GM21367 (cell line): Measurements from ENCODE around the gene FRY.

ENCODE experiments used
- ATAC-seq: cut with Tn5 transposase; IDR thresholded peaks from one replicate; pipeline ENCODE4 v1.9.1; 2021; ENCODE audit not compliant: unreplicated experiment

FRY gene

DNA sequence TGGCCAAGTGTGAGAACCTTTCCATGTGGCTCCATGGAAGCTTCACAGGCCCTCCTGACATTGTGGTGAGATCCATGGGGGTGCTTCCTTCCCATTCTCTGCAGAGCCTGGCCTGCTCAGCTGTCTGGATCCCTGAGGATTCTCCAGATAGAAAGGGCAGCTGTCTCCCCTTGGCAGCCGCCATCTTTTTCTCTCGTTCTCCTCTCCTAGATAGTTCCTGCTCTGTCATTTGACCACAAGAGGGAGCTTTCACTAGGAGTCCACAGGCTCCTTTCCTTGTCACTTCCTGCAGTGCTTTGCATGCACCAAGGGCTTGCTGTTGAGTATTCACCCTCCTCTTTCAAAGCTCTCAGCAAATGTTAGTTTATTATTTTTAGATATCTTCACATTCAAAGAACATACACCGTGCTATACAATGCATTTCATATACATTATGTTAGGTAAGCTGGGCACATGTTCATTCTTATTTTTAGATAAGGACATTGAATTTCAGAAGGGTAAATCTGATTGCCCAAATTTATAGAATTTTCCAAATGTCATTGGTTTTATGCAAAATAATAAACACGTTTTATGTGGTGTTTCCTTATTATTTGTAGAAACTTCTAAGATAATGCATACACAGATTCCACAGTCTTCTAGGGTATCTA lies 133.2 kb downstream of the FRY start:
- ATAC-seq: peak; percentile 70

DNA sequence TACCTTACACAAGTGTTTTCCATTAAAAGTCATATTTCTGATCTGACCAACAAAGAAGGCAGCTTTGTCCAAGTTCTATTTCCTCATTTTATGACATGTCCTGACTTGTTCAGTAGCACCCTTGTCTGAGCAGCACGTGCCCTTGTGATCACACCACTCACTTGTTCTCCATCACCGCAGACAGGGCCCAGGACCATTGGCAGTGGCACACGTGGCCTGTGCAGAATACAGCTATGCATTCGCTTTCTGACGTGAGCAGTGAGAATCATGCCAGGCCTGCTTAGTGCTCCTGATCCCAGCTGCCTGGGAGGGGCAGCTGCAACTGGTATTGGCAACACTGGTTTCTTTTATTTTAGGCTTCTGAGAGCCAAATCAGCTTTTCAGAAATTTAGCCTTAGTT lies 134.2 kb downstream of the FRY start:
- no peak for ATAC-seq

DNA sequence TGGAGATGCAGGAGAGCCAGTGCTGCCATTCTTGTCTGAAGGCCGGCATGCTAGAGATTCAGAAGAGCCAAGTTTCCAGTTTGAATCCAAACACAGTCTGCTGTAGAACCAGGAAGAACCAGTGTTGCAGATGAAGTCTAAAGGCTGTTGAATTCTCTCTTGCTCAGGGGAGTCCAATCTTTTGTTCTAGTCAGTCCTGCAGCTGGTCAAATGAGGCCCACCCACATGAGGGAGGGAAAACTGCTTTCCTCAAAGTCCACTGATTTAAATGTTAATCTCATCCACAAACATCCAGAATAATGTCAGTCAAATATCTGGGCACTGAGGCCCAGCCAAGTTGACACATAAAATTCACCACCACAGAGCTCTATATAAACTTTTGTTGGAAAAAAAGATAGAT lies 136.6 kb downstream of the FRY start:
- ATAC-seq: no peak

DNA sequence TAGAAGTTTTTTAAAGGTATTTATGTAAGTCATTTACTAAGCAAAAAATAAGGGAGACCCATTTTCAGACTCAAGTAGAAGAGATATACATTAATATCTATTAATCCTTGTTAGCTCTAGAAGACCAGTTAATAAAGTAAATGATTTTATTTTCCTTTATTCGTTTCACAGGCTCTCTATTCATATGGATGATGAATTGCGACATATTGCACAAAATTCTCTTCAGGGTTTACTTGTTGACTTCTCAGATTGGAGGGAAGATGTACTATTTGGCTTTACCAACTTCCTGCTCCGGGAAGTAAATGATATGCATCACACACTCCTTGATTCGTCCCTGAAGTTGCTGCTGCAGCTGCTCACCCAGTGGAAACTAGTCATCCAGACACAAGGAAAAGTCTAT lies 139.3 kb downstream of the FRY start:
- no peak for ATAC-seq

DNA sequence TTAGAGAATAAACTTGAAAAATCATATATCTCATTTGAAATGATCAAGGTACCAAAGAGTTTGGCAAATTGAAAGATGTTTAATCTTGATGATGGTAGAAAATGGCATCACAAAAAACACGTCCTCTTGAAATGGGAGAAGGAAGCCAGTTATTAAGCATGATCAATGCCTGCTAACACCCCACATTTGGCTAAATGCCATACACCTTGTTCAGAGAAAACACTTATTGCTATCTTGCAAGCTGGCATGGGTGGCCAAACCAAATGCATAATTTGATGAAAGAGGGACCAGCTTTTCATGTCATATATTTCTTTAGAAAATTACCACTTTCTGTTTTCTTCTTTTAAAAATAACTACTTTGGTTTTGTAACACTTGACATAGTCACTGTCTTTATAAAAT lies 142.3 kb downstream of the FRY start:
- ATAC-seq: no peak

DNA sequence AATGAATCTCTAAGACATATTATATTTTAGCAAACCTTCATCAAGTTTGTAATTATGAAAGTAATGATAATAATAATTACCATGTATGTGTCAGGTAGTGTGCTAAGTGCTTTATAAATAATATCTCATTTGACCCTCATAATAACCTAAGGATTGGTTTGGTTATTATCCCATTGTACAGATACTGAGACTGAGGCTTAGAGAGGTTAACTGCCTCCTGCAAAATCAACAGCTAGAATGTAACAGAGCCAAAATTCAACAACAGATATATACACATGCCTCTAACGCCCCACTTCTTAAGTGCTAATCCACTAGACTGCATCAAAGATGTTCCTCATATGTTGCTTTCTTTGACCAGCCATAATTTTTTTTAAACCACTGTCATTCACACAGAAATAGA lies 142.8 kb downstream of the FRY start:
- no peak for ATAC-seq

DNA sequence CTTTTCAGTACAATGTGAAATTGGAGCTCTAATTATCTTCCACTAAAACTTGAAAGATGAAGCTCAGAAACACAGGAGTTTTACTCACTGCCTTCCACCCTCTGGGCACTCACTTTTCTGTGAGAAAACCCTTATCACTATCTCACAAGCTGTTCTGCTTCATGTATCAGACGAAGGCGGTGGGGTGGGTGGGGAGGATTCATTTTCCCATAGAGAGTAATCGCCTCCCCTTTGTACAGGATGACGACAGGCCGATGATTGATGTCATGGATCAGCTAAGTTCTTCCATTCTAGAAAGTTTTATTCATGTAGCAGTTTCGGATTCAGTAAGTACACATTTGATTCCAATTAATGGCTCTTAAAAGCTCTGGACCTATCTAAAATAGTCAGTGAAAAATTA lies 143.7 kb downstream of the FRY start:
- no peak for ATAC-seq

DNA sequence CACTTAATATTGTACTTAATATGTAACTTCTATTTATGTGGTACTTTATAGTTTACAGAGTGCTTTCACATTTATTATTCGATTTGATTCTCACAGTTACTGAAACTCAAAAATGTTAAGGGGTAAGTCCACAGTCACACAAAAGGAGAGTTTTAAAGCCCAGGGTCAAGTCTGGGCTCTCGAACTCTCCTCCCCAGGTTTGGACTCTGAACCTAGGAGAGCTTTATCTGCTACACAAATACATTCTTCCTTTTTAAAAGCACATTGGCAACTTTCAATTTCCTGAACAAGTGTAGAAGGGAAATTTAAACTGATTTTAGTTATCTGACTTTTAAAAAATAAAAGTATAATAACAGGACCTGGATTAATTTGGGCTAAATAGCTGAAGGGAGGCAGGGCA lies 144.4 kb downstream of the FRY start:
- ATAC-seq: no peak

DNA sequence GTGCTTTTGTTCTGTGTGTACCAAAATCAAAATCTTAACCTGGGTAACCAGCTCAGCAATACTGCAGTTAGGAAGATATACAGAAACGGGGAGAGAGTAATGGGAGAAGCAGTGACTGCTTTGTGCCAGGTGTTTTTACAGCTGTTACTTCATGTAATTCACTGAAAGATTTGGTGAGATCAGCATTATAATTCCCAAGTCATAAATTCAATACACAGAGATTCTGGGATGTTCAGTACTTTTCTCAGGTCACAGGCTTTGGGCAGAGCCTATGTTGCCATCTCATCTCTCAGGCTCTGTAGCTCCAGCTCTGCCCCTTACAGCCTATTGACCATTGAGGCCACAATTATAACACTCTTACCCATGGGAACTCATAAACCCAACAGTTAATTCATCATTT lies 145.1 kb downstream of the FRY start:
- ATAC-seq: no peak

DNA sequence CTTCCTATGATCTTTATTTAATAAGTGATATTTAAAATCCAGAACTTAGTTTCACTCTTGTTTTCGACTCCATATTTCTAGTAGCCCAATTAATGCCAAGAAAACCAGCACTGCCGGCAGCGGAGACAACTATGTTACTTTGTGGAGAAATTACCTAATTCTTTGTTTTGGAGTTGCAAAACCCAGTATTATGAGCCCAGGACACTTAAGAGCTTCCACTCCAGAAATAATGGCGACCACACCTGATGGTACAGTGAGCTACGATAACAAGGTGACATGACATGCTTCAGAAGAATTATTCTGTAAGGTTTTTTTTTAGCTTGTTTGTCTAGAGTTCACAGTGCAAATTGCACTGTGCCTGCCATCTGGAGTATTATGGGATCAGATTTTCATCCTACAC lies 147.2 kb downstream of the FRY start:
- no peak for ATAC-seq

DNA sequence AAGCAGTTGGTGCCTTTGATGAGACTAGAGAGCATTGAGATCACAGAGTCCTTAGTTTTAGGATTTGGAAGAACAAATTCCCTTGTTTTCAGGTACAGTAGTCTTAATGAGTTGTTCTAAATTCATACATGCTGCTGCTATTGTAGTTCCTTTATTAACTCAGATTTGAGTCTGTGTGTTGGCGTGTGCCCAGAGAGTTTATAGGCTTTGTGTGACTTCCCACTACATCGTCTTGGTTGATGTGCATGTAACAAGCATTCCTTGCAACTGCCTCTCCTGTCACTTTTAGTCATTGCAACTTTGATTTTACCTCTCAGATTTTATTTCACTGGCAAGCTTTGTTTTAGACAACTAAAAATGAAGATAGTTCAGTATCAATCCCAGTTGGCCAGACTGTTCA lies 148.1 kb downstream of the FRY start:
- no peak for ATAC-seq

DNA sequence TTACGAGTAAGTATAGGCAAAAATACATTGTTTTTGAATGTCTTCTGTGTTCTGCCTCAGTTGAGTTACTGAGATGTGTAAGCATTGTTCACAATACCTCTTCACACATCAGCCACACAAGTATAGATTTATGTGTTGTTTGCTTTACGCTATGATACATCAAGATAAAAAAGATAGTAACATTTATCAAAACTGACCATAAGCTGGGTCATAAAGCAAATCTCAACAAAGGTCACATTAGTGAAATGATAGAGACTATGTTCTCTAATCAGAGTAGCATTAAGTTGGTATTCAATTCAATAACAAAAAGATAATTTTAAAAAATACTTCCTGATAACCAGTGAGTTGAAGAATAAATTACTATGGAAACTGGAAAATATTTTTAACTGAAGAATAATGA lies 156.1 kb downstream of the FRY start:
- no peak for ATAC-seq

DNA sequence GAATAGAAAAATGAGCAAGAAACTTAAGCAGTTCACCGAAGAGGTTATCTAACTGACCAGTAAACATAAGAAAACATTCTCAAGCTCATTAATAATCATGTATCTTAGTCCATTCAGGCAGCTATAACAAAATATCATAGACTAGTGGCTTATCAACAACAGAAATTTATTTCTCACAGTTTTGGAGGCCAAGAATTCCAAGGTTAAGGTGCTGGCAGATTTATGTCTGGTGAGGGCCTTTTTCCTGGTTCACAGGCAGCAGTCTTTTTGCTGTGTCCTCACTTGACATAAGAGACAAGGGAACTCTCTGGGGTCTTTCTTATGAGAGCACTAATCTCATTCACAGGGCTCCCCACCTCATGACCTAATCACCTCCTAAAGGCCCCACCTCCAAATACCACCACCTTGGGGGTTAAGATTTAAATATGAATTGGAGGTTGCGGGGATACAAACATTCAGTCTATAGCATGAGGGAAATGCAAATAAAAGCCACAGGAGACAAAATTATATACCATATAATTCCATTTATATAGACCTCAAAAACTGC lies 160.0 kb downstream of the FRY start:
- ATAC-seq: no peak

DNA sequence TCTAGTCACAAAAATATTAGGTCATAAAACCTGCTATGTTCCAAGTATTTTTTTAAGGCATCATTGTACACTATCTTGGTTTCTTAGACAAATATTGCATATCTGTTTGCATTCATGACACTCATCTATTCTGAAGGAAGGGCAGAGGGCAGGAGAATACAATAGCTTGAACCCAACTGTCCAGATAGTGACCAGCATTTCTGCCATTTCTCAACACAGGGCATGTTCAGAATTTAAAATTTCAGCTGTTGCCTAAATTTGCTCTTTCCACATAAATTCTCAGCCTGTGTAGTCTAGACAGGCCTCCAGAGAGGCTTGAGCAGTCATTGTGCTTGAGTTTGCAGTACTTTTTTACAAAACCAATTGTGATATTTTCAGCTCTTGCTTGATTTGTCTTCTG lies 164.1 kb downstream of the FRY start:
- ATAC-seq: no peak

DNA sequence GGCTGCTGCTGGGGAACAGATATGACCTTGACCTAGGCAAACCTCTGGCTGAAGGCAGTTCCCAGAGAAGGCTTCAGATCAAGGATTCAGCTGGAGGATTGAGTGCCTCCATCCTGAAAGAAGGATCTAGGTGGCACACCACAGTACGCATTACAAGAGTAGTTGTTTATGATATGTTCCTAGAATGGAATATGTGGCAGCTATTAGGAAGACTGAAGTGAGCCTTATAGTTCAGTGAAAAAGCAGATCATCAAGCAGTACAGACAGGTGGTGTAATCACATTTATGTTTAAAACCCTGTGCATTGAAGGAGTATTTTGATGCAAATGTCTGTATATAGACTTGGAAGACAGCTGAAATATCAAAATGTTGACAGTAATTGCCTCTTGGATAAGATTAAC lies 167.6 kb downstream of the FRY start:
- no peak for ATAC-seq

DNA sequence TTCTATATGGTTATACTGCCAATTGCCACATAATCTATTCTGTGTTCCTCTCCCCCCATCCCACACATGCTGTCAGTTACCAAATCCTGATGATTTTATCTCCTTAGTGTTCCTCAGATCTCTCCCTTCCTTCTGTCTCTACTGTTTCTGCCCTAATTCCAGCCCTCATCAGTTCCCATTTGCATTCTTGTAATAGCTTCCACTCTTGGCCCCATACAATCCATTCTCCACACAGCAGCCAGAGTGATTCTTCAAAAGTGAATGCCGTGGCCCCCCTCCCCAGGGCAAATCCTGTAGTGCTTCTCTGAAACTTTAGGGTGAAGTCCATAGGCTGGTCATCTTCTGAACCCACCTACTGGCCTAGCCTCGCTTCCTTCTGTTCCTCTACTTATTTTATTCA lies 169.2 kb downstream of the FRY start:
- ATAC-seq: no peak

DNA sequence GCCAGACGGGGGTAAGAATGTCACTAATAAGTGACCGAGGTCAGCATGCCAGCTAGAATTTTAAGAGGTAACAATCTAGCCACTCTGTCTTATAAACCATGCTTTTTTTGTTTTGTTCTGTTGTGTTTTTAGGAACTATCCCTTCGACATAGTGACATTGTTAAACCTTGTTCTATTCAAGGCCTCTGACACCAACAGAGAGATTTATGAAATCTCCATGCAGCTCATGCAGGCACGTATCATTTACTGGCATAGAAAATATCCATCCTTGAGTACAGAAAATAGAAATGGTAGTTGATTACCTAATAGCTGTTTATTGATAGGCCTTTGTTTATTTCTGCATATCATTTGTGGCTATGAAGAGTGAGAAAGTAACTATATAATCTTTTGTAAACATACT lies 170.2 kb downstream of the FRY start:
- ATAC-seq: no peak

DNA sequence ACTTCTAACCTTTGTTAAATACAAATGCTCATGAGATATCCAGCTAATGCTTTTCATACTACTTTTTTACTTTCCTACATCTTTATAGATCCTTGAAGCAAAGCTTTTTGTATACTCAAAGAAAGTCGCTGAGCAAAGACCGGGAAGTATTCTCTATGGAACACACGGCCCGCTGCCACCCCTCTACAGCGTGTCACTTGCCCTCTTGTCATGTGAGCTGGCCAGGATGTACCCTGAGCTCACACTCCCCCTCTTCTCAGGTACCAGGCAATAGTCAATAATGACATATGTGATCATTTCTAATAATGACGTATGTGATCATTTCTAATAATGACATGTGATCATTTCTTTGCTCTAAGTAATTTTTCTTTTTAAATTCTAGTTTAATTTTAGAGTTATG lies 170.7 kb downstream of the FRY start:
- ATAC-seq: no peak

DNA sequence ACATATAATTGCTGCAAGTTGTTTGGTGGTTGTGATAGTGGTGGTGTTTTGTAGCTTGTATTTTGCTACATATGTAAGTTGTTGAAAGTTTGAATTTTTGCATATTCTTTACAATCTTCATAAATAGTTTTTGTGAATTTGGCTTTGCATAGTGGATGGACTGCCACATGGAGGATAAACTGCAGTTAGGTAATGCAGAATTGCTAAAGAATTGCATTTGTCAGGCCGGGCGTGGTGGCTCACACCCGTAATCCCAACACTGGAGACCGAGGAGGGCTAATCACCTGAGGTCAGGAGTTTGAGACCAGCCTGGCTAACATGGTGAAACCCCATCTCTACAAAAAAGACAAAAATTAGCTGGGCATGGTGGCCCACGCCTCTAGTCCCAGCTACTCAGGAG lies 171.6 kb downstream of the FRY start:
- ATAC-seq: no peak

DNA sequence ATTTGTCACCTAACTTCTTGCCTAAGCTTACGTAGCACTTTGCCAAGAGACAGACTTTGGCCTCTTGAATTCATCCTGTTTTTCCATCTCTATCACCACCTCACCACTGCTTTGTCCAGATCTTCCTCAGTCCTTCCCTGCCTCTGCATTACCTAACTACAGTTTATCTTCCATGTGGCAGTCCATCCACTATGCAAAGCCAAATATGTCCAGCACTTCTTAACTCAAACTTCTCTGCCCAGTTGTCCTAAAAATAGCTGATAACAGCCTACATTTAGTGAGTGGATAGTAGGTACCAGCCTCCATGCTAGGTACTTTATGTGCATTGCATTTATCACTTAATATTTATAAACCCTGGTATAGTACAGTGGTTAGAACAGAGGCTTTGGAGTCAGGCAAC lies 172.2 kb downstream of the FRY start:
- no peak for ATAC-seq

DNA sequence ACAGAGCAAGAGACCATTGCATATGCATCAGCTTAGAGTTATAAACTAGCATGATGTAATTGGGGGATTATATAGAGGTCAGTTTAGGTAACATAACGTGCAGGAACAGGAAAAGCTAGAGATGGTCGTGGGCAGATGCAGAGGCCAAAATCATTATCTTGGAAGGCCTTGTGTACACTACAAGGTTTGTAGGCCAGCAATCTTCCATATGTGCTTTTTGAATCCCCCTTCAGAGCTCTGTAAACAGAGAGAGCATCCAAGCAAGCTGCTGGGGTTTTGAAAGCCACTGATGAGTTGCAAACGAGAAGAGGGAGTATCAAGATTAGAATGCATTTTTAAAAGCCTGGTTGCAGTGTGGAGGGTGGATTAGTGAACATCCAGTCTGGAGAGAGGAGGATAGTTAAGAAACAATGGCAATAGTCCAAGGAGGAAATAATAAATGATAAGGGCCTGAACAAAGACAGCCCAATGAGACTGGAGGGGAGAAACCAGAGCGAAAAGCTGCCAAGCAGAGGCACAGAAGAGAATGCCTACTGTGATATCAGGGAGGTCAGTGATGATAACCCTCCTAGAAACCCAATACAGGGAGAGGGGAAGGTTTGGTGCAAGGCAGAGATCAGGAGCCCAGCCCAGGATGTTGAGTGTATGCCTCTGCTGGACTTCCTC lies 174.0 kb downstream of the FRY start:
- ATAC-seq: no peak

DNA sequence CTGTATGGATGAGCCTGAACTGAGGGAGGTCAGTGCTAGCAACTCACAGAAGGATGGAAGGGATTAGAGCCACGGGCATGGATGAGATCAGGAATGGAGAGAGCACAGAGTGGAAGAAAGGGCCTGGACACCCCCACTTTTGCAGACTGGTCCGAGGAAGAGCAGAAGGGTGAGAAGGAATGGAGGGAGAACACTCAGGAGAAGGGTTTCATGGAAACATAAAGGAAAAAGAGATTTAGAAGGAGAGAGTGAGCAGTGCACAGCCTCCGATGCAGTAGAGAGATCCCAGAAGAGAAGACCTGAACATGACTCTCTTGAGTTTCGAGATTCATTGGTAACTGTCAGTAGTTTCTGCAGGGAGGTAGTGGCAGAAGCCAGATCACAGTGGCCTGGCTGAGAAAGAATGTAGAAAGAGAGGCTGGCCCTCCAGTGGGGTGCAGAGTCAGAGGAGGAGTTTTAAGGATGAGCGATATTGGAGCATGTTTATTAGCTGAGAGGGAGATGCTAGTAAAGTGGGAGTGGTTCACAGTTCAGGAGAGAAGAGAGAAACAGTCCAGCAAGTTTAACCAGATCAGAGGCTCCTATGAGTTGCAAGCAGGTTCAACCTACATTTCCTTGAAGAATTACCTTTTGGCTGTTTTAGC lies 174.6 kb downstream of the FRY start:
- ATAC-seq: no peak
